IMR-90 (cell line): ENCODE results near the gene ATP2A3. TPM values are rescaled to one million over a fixed set of nuclear protein-coding genes. Genes with fewer than 3 reads are reported as not detected.

ENCODE experiments used
- ATAC-seq: fragments of 200-7000 bp; cut with Tn5 transposase; 2 replicates; pipeline ENCODE4 v1.9.1; 2020; ENCODE audit warnings: low read depth, mild to moderate bottlenecking, moderate library complexity
- BruUV-seq: library from RNA; stranded (reverse); fragments of 400-500 nt; replicated peaks from 2 replicates; lab custom pipeline; 2021; lab: Mats Ljungman, UMichigan
- CTCF ChIA-PET: fragments of 300-600 bp; formaldehyde crosslinking; extraction: SDS; loops from one replicate; lab custom pipeline; 2021; ENCODE audit warnings: antibody characterized with exemption; lab: Yijun Ruan, JAX
- POLR2A ChIA-PET: fragments of 300-600 bp; sonication (Branson Sonifier 250); formaldehyde crosslinking; loops from one replicate; lab custom pipeline; 2022; ENCODE audit warnings: antibody characterized with exemption; ENCODE audit not compliant: unreplicated experiment; lab: Charles Lee
- DNase-seq: peaks from one replicate; pipeline ENCODE4 v3.0.0; 2013
- H2AFZ ChIP-seq: replicated peaks from 2 replicates; pipeline ENCODE3; 2013; ENCODE audit warnings: low read length, mild to moderate bottlenecking; ENCODE audit not compliant: poor library complexity
- H2AK5ac ChIP-seq: 2 replicates; pipeline ENCODE4 v1.6.1; 2013; ENCODE audit warnings: low read depth, low read length, inconsistent platforms
- H2AK9ac ChIP-seq: replicated peaks from 2 replicates; pipeline ENCODE3; 2013; ENCODE audit warnings: mild to moderate bottlenecking, low read depth, low read length, moderate library complexity; ENCODE audit not compliant: poor library complexity
- H2BK120ac ChIP-seq: 2 replicates; pipeline ENCODE4 v1.6.1; 2013; ENCODE audit warnings: low read depth, low read length, inconsistent platforms
- H2BK15ac ChIP-seq: 3 replicates; pipeline ENCODE4 v1.6.1; 2013; ENCODE audit warnings: low read depth, low read length, inconsistent platforms
- H2BK20ac ChIP-seq: 2 replicates; pipeline ENCODE4 v1.6.1; 2013; ENCODE audit warnings: low read depth, mild to moderate bottlenecking, inconsistent platforms, low read length, moderate library complexity
- H2BK5ac ChIP-seq: 2 replicates; pipeline ENCODE4 v1.6.1; 2013; ENCODE audit warnings: mild to moderate bottlenecking, low read depth, low read length, inconsistent platforms; ENCODE audit not compliant: poor library complexity, severe bottlenecking
- H3K14ac ChIP-seq: replicated peaks from 2 replicates; pipeline ENCODE4 v1.6.1; 2013; ENCODE audit warnings: low read depth, low read length, inconsistent platforms
- H3K18ac ChIP-seq: 2 replicates; pipeline ENCODE4 v1.6.1; 2013; ENCODE audit warnings: low read depth, low read length, control low read depth
- H3K23ac ChIP-seq: 2 replicates; pipeline ENCODE4 v1.6.1; 2013; ENCODE audit warnings: low read depth, low read length, inconsistent platforms
- H3K27ac ChIP-seq: 2 replicates; pipeline ENCODE4 v1.5.1; 2013; ENCODE audit warnings: mild to moderate bottlenecking, control low read depth, low read length; ENCODE audit not compliant: insufficient read depth
- H3K27me3 ChIP-seq: 2 replicates; pipeline ENCODE4 v1.6.1; 2013; ENCODE audit warnings: low read length; ENCODE audit not compliant: control insufficient read depth, insufficient read depth
- H3K36me3 ChIP-seq: 2 replicates; pipeline ENCODE4 v1.6.1; 2013; ENCODE audit warnings: low read length, mixed read lengths; ENCODE audit not compliant: control insufficient read depth, insufficient read depth
- H3K4ac ChIP-seq: 2 replicates; pipeline ENCODE4 v1.6.1; 2013; ENCODE audit warnings: low read depth, low read length, inconsistent platforms
- H3K4me1 ChIP-seq: 2 replicates; pipeline ENCODE4 v1.6.1; 2013; ENCODE audit warnings: low read length, mixed read lengths; ENCODE audit not compliant: control insufficient read depth, insufficient read depth
- H3K4me2 ChIP-seq: 2 replicates; pipeline ENCODE4 v1.6.1; 2013; ENCODE audit warnings: low read depth, mild to moderate bottlenecking, control low read depth, low read length, moderate library complexity
- H3K4me3 ChIP-seq: 2 replicates; pipeline ENCODE4 v1.5.1; 2013; ENCODE audit warnings: low read depth, mild to moderate bottlenecking, control low read depth, low read length, moderate library complexity; ENCODE audit not compliant: insufficient read depth
- H3K56ac ChIP-seq: 2 replicates; pipeline ENCODE4 v1.6.1; 2013; ENCODE audit warnings: low read length, inconsistent platforms; ENCODE audit not compliant: insufficient read depth; ENCODE audit errors: extremely low read depth
- H3K79me1 ChIP-seq, 2 experiments: 2 replicates each; pipeline ENCODE4 v1.6.1; 2013; ENCODE audit warnings: low read length in 2 of 2, inconsistent platforms in 1 of 2, low read depth in 1 of 2
- H3K9ac ChIP-seq: 2 replicates; pipeline ENCODE4 v1.6.1; 2013; ENCODE audit warnings: low read depth, low read length, control low read depth
- H3K9me1 ChIP-seq: 2 replicates; pipeline ENCODE4 v1.6.1; 2013; ENCODE audit warnings: low read length, inconsistent platforms; ENCODE audit not compliant: insufficient read depth
- H3K9me3 ChIP-seq: 2 replicates; pipeline ENCODE4 v1.6.1; 2013; ENCODE audit warnings: low read length; ENCODE audit not compliant: control insufficient read depth, insufficient read depth
- H4K20me1 ChIP-seq: 2 replicates; pipeline ENCODE4 v1.6.1; 2013; ENCODE audit warnings: low read length, inconsistent platforms; ENCODE audit not compliant: insufficient read depth
- H4K5ac ChIP-seq: 2 replicates; pipeline ENCODE4 v1.6.1; 2013; ENCODE audit warnings: mild to moderate bottlenecking, low read depth, low read length, control low read depth
- H4K8ac ChIP-seq, 2 experiments: 2 replicates each; pipeline ENCODE4 v1.6.1; 2013; ENCODE audit warnings: low read depth in 2 of 2, low read length in 2 of 2, control low read depth in 1 of 2, inconsistent platforms in 1 of 2
- H4K91ac ChIP-seq: 2 replicates; pipeline ENCODE4 v1.6.1; 2013; ENCODE audit warnings: low read depth, low read length, inconsistent platforms; ENCODE audit not compliant: insufficient read depth
- BHLHE40 ChIP-seq: fragments of 150-350 bp; IDR thresholded peaks from 2 replicates; pipeline ENCODE4 v1.6.1; 2016; ENCODE audit warnings: mild to moderate bottlenecking, low read depth, low read length
- FOS ChIP-seq: fragments of 150-350 bp; IDR thresholded peaks from 2 replicates; pipeline ENCODE4 v1.6.1; 2016; ENCODE audit warnings: low read depth, low read length
- MAZ ChIP-seq: IDR thresholded peaks from 2 replicates; pipeline ENCODE4 v1.6.1; 2012; ENCODE audit warnings: low read depth, mild to moderate bottlenecking, low read length, improper control_type of control experiment, moderate library complexity, borderline replicate concordance
- RAD21 ChIP-seq: IDR thresholded peaks from 2 replicates; pipeline ENCODE4 v1.6.1; 2012; ENCODE audit warnings: low read length, improper control_type of control experiment
- WGBS, 2 experiments: methylation state at CpG; one replicate each; pipeline versions ENCODE4 v1.1.5 to v1.1.7; 2013; ENCODE audit warnings: missing lambda C conversion rate in 2 of 2; ENCODE audit not compliant: insufficient read length in 1 of 2; ENCODE audit errors: extremely low coverage in 2 of 2; 5-methylcytosine and 5-hydroxymethylcytosine counted together
- dilution Hi-C: fragments of 300-500 bp; cut with HindIII; formaldehyde crosslinking; loops from one replicate; pipeline ENCODE4 v1.14.3; 2018; ENCODE audit warnings: low sequenced_read_pairs; ENCODE audit not compliant: unreplicated experiment
- in situ Hi-C: fragments of 300-500 bp; cut with MboI; formaldehyde crosslinking; loops from 3 replicates; pipeline ENCODE4 v1.14.3; 2019; ENCODE audit warnings: low sequenced_read_pairs, inconsistent platforms, mixed read lengths
- intact Hi-C: fragments of 100-400 bp; cut with micrococcal nuclease; formaldehyde crosslinking; loops from 2 replicates; pipeline ENCODE4 v1.10.0; 2022
- polyA plus RNA-seq, 3 experiments: library from polyadenylated mRNA; depleted of rRNA; stranded (reverse); fragments of >200 nt; gene quantifications; 2 replicates each; pipeline ENCODE4 v1.2.3, GENCODE V29; 2012; ENCODE audit warnings: low replicate concordance in 1 of 3
- total RNA-seq: library from RNA; depleted of rRNA; stranded (reverse); fragments of >200 nt; gene quantifications from 2 replicates; pipeline ENCODE4 v1.2.3, GENCODE V29; 2012

Gene ATP2A3
- total and polyA plus RNA-seq, 2 of the 4 experiments (the other 2 are of a cell fraction): 0.18 to 0.63 TPM

DNA sequence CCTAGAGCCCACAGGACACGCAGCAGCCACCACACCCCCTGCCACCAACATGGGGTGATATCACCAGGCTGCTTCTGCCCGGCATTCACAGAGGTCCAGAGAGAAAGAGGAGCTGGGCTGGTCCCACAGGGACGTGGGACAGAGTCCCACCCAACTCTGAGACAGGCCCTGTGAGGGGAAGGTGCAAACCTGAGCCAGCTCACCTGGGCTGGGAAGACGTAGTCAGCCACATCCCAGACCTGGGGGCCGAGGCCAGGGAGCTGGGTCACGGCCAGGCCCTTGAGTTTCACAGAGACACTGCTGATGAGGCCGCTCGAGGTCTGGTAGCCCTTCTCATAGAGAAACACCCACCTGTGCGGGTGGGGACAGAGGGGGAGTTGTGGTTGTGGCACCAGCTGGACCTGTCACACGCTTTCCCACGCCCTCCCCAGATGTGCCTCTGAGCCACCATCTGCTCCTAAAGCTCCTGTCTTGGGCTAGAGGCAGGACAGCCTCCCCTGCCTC, 59.2 kb downstream of the ATP2A3 start:
- H2AK5ac ChIP-seq: no peak overlapping the region
- no peaks in the 10 kb centered on the region for H3K9me3 ChIP-seq
- no peak overlapping the region for H2AFZ ChIP-seq
- H3K79me1 ChIP-seq: no peaks in the 10 kb centered on the region
- no peak overlapping the region for H3K14ac ChIP-seq
- no peaks in the 10 kb centered on the region for H3K4me1 ChIP-seq
- H4K5ac ChIP-seq: no peak overlapping the region
- no peak overlapping the region for H2BK5ac ChIP-seq
- no peak overlapping the region for H3K27ac ChIP-seq
- H2AK9ac ChIP-seq: no peak overlapping the region
- no peak overlapping the region for H2BK15ac ChIP-seq
- ATAC-seq (no peak), DNase-seq (no peak)
- H2BK120ac ChIP-seq: no peak overlapping the region
- no peak overlapping the region for H3K4me3 ChIP-seq
- H3K9ac ChIP-seq: no peak overlapping the region
- H4K8ac ChIP-seq: no peak overlapping the region
- H3K18ac ChIP-seq: no peak overlapping the region
- intact Hi-C loops: no loop called here
- no peak overlapping the region for H3K56ac ChIP-seq
- H2BK20ac ChIP-seq: no peak overlapping the region
- H3K23ac ChIP-seq: no peak overlapping the region
- no peak overlapping the region for H3K4me2 ChIP-seq
- TF ChIP-seq FOS: no peak
- TF ChIP-seq BHLHE40: no peak
- no peak for TF ChIP-seq RAD21
- TF ChIP-seq MAZ: no peak
- in situ Hi-C loops: no loop called here
- H4K91ac ChIP-seq: no peak overlapping the region
- ChIA-PET POLR2A (no interaction called here), CTCF (interaction anchor here (0.7 to 2.3 kb wide), 3 partner anchors 9 to 168 kb away, joined by 4 to 9 read pairs (median 6); no protein-coding TSS in a partner anchor)
- H3K4ac ChIP-seq: no peak overlapping the region
- WGBS, 2 experiments: 67% methylated on average over 2 of the region's 11 CpGs; no CpG with 5 or more reads in 1 of the 2 experiments
- dilution Hi-C loops: no loop called here
- no peaks in the 10 kb centered on the region for H3K9me1 ChIP-seq
- H3K27me3 ChIP-seq: peaks cover 2% of the 10 kb centered on the region; the same call in 1 of the 2 replicates
- 0 out of 2 replicates have a peak, but pooled peaks cover 4% of the 10 kb centered on the region for H4K20me1 ChIP-seq
- no peaks in the 10 kb centered on the region for H3K36me3 ChIP-seq
- no TSS peak for BruUV-seq
